ENCODE data around the gene KRTAP10-2. TPM values are rescaled to one million over a fixed set of nuclear protein-coding genes. Genes with fewer than 3 reads are reported as not detected.
"Not testable (repeated sequence)": the region's sequence is repeated elsewhere in the genome, so short reads cannot be mapped to it uniquely, and the experiment has no call there.

Gene KRTAP10-2
- total RNA-seq, 1 donor from 2014 or later: not detected

DNA sequence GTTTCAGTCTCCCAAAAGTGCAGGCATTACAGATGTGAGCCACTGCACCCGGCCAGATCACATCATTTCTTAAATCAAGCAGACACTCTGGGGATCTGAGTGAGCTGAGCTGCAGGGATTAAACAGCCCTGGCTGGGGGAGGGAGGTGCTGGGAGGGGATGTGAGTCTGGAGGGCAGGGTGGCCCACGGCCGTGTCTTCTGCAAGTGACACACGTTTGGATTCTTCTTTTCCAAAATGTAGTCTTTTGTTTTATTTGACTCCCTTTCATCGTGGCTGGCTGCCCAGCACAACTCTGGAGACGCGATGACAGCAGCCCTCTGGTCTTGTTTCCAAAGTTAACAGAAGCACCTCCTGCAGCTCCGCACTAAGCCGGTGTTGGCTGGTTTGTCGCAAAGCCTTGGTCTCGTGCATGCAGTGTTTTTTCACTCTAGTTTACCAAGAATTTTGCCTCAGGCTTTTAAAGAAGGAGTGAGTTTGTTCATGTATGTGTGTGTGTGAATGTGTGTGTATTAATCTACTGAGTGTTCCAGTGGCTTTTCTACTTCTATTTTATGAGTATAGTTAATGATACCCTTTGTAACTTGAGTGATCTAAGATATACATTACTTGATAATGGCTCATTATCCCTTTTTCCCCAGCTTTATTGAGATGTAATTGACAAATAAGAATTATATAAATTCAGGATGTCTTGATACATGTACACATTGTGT, 31.9 kb upstream of the KRTAP10-2 start:
- peaks cover 17% of the 10 kb centered on the region for H3K27me3 ChIP-seq
- no peak overlapping the region for H3K27ac ChIP-seq
- H3K4me3 ChIP-seq: no peak overlapping the region
- H3K9me3 ChIP-seq: peaks cover 8% of the 10 kb centered on the region
- DNase-seq (no peak), ATAC-seq (no peak)
- H3K4me1 ChIP-seq: no peaks in the 10 kb centered on the region
- TF ChIP-seq, protein P1, sequence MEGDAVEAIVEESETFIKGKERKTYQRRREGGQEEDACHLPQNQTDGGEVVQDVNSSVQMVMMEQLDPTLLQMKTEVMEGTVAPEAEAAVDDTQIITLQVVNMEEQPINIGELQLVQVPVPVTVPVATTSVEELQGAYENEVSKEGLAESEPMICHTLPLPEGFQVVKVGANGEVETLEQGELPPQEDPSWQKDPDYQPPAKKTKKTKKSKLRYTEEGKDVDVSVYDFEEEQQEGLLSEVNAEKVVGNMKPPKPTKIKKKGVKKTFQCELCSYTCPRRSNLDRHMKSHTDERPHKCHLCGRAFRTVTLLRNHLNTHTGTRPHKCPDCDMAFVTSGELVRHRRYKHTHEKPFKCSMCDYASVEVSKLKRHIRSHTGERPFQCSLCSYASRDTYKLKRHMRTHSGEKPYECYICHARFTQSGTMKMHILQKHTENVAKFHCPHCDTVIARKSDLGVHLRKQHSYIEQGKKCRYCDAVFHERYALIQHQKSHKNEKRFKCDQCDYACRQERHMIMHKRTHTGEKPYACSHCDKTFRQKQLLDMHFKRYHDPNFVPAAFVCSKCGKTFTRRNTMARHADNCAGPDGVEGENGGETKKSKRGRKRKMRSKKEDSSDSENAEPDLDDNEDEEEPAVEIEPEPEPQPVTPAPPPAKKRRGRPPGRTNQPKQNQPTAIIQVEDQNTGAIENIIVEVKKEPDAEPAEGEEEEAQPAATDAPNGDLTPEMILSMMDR (IDR thresholded peaks at IDR 0.05): no peak
- intact Hi-C loops (cut with DNase I): no loop called here
- no peaks in the 10 kb centered on the region for H3K36me3 ChIP-seq

DNA sequence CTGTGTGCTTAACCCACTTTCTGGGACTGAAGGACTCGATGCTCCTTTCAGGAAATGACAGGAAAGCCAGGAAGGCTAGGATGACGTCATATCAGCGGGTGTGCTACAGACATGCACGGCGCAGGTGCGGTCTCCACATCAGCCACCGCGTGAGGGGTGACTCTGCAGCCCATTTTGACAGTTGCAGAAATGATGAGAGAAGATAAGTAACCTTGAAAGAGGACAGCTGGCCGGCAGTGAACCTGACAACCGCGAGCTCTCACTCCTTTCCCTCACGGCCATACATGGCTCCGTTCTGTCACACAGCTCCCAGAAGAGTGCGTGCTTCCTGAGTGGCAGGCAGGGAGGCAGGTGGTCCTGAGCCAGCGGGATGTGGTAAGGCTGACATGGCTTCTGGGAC, 30.8 kb upstream of the KRTAP10-2 start:
- DNase-seq (no peak), ATAC-seq (no peak)
- Histone ChIP-seq H3K4me3 (no peak overlapping the region), H3K27ac (no peak overlapping the region), H3K4me1 (no peaks in the 10 kb centered on the region), H3K36me3 (no peaks in the 10 kb centered on the region), H3K27me3 (peaks cover 17% of the 10 kb centered on the region), H3K9me3 (peaks cover 8% of the 10 kb centered on the region)
- intact Hi-C loops (cut with DNase I): no loop called here
- TF ChIP-seq, protein P1 (IDR thresholded peaks at IDR 0.05): no peak

DNA sequence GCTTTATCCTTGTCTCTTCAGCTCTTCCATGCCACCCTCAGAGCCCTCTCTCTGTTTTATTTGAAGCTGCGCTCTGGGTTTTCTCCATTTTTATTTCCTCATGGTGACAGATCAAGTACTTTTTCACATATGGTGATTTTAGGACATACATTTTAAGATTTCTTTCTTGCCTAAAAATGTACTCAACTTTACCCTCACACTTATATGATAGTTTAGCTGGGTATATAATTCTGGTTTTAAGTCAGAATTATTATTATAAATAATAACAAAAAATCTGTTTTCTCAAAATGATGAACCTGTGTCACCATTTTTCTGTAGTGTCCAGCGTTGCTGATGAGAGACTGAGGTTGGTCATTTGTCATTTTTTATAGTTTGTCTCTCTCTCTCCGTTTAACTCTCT, 29.9 kb upstream of the KRTAP10-2 start:
- no peak for ATAC-seq
- Histone ChIP-seq H3K4me1 (no peaks in the 10 kb centered on the region), H3K27me3 (peaks cover 14% of the 10 kb centered on the region), H3K9me3 (peaks cover 8% of the 10 kb centered on the region), H3K4me3 (no peak overlapping the region), H3K27ac (no peak overlapping the region), H3K36me3 (no peaks in the 10 kb centered on the region)
- DNase-seq: no peak
- TF ChIP-seq, protein P1 (IDR thresholded peaks at IDR 0.05): no peak
- intact Hi-C loops (cut with DNase I): no loop called here

DNA sequence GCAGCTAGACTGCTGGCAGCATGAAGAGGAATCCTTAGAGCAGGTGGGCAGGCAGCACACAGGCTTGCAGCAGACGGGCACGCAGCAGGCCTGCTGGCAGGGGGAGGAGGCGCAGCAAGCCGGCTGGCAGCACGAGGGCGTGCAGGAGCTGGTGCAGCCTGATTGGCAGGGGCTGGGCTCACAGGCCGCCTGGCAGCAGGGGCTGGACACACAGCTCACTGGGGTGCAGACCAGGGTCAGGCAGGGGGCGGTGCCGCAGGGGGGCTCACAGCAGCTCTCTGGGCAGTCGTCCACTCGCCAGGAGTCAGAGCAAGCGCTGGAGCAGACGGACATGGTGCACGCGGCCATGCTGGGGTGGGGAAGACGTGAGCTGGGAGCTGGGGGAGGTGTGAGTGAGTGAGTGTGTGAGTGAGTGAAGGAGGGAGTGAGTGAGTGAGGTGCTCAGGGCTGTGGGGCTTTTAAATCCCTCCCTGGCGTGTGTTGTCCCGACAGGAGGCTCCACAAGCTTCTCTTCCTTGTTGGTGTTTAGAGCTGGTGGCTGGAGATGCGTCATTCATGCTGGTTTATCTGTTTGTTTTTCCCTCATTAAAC, 29.0 kb upstream of the KRTAP10-2 start, which contains the start of gene KRTAP10-5:
TSS of gene KRTAP10-5 (minus strand) at position 374 of the 591 bp plus-strand sequence. CDS start at position 348, 26 bp downstream.
- H3K36me3 ChIP-seq; H3K27ac ChIP-seq; H3K9me3 ChIP-seq; H3K4me3 ChIP-seq; ATAC-seq; intact Hi-C loops (cut with DNase I); H3K4me1 ChIP-seq; H3K27me3 ChIP-seq; DNase-seq: not testable (repeated sequence)

DNA sequence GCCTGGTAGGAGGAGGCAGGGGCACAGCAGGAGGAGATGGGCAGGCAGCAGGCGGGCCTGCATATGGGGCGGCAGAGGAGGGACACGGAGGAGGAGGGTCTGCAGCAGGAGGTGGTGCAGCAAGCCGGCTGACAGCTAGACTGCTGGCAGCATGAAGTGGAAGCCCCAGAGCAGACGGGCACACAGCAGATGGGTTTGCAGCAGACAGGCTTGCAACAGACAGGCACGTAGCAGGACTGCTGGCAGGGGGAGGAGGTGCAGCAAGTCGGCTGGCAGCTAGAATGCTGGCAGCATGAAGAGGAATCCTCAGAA, 28.5 kb upstream of the KRTAP10-2 start:
- Histone ChIP-seq H3K27ac (no peak overlapping the region), H3K27me3 (peaks cover under 1% of the 10 kb centered on the region), H3K4me3 (no peak overlapping the region), H3K4me1 (no peaks in the 10 kb centered on the region), H3K36me3 (no peaks in the 10 kb centered on the region), H3K9me3 (peaks cover 8% of the 10 kb centered on the region)
- intact Hi-C loops (cut with DNase I): no loop called here
- TF ChIP-seq, protein P1 (IDR thresholded peaks at IDR 0.05): no peak
- DNase-seq (peak; percentile 46), ATAC-seq (no peak)

DNA sequence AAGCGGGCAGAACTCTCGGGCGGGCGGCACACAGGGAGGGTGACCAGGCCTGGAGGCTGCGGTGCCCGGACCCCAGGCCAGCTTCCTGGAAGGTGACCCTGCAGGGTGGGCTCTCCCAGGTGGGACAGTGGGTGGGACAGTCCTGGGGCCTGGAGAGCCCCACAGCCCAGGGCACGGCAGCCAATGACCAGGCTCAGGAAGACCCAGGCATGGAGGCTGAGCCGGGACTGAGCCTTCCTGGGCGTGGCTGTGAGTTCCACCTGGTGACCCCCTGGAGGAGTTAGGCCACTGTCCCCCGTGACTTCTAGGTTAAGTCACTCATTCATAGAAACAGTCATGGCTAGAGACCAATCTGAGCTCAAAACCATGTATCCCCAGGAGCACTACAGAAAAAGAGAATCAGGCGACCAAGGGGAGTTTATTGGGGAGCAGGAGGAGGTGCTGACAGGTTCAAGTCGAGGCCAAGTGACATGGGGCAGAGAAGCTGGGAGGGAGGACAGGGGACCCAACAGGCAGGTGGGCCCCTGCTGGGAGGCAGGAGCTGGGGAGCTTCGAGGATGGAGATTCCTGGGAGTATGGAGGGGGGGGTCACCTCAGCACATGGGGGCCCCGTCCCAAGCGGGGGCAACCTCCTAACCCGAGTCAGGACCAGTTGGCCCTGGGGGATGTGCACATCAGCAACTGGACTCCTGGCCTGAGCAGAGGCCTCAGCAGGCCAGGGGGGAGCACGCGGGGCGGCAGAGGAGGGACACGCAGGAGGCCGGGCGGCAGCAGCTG, 27.9 kb upstream of the KRTAP10-2 start:
- peak; percentile 26 for ATAC-seq
- Histone ChIP-seq H3K4me3 (no peak overlapping the region), H3K27ac (no peak overlapping the region), H3K4me1 (no peaks in the 10 kb centered on the region), H3K9me3 (peaks cover 8% of the 10 kb centered on the region), H3K27me3 (no peaks in the 10 kb centered on the region), H3K36me3 (no peaks in the 10 kb centered on the region)
- intact Hi-C loops (cut with DNase I): no loop called here
- DNase-seq: peak; percentile 50
- TF ChIP-seq, protein P1 (IDR thresholded peaks at IDR 0.05): no peak

Measured in upper lobe of right lung (tissue), 1 donor.